A172 (cell line): ENCODE data around the gene MEGF11. TPM values are rescaled to one million over a fixed set of nuclear protein-coding genes. Genes with fewer than 3 reads are reported as not detected.

ENCODE experiments used
- DNase-seq: peaks from one replicate; pipeline ENCODE4 v3.0.0-alpha.2; 2015; ENCODE audit warnings: low spot score
- total RNA-seq: library from RNA; depleted of rRNA; stranded (reverse); fragments of >200 nt; shearing (Covaris generic); gene quantifications from 2 replicates; pipeline ENCODE4 v1.2.3, GENCODE V29; 2014; rRNA removed

MEGF11 gene
- 0.02 and 0.57 TPM in 2 replicates for total RNA-seq

DNA sequence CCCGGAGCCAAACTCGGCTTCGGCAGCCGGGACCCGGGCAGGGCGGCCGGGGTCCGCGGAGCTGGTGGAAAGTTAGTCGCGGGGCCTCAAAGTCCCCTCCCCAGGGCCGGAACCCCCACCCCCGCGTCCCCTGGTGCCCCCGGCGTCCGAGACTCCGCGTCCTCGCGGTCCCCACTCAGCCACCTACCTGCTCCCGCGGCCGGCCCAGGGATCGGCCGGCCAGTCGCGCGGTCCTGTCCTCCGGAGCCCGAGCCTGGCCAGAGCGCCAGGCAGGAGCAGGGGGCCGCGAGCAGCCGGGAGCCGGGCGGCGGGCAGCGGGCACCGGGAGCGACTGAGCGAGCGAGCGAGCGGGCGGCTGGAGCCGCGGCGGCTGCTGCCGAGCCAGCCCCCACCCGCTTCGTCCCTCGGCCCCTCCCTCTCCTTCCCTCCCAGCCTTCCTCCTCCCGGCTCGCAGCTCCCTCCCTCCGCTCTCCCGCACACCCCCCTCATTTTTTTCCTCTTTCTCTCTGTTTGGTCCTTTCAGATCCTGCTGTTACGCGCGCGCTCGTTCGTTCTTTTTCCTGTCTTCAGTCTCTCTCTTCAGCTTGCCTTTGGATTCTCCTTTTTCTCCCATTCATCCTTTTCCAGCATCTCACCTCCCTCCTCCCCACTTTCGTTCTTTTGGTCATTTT lies at the start of gene MEGF11:
MEGF11 (minus strand) TSS at position 333 of the 671 bp plus-strand sequence. CDS start 125,347 bp downstream, outside the sequence.
- peak; percentile 21 for DNase-seq

DNA sequence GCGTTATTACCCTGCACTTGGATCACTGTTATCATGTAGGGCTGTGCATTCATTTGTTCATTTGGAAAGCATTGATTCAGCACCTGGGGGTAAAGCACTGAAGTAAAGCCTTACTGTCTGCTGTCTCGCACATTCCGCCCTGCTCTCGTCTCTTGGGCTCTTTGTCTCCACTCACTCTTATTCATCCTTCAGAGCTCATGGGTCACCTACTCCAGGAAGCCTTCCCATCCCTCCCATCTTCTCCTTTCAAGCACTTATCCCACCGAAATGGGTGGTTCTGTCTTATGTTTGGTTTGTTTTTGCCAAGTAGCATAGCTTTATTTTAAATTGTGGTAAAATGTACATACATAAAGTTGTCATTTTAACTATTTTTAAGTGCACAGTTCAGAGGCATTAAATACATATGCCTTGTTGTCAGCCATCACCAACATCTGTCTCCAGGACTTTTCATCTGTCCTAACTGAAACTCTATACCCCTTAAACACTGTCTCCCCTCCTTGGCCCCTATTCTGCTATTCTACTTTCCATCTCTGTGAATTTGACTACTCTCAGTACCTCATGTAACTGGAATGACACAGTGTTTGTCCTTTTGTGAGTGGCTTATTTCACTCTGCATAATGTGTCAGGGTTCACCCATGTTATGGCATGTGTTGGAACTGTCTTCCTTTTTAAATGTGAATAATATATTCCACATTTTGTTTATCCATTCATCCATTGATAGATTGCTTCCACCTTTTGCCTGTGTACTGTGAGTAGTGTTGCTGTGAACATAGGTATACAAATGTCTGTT lies 49.1 kb upstream of the MEGF11 start:
- no peak for DNase-seq

DNA sequence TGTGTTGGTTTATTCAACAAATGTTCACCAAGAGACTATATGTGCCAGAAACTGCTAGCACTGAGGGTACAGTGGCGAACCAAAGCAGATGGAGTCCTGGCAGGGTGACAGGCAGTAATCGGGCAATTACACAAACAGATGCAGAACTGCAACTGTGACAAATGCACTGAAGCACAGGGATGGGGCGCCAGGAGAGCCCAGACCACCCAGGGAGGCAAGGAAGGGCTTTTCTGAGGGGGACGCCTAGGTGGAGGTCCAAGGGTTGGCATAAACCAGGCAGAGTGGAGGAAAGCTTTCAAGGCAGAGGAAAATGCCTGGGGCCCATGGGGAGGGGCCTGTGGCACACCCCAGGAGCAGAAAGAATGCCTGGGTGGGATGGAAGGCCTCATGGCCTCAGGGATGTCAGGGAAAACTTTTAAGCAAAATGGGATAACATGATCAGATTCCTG lies 45.3 kb upstream of the MEGF11 start:
- DNase-seq = no peak

DNA sequence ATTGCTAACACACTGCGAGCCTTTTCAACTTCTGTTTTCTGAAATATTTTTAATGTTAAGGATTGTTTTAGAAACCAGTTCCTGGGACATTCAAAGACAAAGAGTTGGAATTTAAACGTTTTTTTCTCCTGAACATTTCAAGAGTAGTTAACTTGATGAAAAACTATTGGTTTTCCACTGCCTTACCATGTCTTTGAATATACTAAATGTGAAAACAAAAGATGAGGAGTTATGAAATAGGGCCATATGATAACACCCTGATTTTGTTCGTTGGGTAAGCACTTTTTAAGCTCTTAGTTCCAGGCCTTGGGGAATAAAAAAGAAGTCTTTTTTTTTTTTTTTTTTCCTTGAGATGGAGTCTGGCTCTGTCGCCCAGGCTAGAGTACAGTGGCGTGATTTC lies 42.6 kb upstream of the MEGF11 start:
- no peak for DNase-seq

DNA sequence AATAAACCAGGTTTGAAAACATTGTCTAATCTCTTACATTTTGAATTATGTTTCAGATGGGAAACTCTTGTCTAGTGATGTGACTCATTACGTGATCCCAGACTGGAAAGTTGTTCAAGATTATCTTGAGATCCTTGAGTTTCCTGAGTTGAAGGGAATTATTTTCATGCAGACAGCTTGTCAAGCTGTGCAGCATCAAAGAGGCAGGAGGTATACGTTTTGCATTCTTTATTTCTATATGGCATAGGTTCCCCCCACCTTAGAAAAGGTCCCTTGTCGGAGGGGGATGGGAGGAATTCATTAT lies 41.3 kb upstream of the MEGF11 start:
- no peak for DNase-seq

DNA sequence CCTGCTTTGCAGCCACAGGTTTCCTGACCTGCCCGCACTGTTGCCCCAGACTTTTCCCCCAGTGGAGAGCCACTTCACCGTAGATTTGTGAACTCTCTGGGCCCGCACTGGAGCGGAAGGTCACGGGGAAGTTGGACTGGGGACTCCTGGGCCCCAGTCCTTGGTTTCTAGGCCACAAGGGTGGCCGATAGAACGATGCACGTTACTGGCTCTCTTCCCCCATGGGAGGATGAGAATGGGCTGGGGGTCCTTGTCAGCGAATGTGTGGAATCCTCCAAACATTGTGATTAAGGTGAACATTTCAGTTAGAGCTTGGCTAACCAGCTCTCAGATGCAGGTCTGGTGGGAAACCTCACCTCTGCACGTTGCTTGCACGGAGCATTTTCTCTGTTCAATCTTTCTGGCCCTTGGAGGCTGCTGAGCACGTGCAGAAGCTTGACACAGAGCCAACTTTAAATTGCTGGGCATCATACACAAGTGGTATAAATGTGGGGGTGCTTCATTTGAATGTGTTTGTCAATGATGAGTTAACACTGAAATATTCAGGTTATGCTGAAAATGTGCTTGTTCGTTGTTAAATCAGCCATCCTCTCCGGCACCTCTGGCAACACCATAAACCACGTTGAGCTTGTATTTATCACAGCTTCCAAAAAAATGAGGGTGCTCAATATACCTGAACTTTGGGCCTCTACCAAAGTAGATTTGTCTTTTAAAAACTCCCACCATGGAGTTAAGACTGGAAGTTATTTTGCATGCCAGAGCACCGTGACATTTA lies 40.8 kb upstream of the MEGF11 start:
- DNase-seq = peak; percentile 85

DNA sequence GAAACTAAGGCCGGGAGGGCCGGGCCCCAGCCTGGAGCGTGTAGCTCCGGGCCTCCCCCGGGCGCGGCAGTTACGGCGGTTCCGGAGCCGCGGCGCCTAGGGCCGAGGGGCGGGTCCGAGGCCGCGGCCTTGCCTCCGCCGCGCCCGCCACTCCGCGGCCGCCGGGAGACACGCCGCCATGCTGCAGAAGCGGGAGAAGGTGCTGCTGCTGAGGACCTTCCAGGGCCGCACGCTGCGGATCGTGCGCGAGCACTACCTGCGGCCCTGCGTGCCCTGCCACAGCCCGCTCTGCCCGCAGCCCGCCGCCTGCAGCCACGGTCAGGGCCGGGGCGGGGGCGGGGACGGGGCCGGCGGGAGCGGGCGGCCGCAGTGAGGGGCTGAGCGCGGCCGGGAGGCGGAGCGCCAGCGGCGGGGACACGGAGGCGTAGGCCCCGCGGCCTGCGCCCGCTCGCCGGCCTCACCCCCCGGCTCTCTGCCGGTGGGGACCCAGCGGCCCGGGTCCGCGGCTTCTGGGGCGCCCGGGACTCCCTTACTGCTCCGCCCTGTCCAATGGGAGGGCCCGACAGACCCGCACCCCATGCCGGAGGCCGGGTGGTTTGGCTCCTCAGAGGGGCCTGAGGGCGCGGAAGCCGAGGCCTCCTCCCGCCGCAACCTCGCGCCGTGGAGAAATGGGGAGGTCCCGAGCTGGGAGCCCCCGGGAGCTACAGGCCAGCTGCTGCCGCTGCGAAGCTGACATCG lies 40.0 kb upstream of the MEGF11 start, which contains the start of gene DIS3L:
DIS3L (plus strand) TSS at position 150 of the 738 bp plus-strand sequence; CDS start at position 179, 29 bp downstream.
- DNase-seq = peak; percentile 1

DNA sequence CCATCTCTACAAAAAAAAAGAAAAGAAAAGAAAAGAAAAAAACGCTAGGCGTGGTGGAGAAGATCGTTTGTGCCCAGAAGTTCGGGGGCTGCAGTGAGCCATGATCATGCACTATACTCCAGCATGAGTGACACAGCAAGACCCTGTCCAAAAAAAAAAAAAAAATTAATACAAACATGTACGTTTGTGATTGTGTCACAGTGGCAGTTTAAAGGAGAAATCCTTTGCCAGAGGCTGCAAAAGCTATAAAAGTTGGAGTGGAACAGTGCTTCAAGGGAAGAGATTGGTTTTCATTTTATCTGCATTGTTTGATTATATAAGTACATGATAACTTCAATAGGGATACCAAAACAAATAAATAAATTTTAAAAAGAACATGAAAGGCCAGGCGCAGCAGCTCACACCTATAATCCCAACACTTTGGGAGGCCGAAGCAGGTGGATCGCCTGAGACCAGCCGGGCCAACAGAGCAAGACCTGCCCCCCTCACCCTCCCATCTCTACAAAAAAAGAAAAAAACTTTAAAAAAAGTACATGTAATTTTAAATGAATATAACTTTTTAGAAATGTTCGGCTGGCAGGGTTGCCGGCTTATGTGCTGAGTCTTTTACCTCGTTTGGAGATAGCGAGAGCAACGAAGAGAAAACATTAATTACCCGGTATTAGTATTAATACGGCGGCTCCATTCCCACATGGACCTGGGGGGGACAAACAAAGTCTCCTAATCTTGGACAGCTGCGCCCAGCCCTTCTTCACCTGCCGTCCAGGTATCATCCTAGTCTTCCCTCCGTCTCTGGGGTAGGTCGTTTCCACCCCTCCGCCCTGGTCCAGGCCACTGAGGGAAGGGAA lies 39.2 kb upstream of the MEGF11 start:
- DNase-seq = no peak

DNA sequence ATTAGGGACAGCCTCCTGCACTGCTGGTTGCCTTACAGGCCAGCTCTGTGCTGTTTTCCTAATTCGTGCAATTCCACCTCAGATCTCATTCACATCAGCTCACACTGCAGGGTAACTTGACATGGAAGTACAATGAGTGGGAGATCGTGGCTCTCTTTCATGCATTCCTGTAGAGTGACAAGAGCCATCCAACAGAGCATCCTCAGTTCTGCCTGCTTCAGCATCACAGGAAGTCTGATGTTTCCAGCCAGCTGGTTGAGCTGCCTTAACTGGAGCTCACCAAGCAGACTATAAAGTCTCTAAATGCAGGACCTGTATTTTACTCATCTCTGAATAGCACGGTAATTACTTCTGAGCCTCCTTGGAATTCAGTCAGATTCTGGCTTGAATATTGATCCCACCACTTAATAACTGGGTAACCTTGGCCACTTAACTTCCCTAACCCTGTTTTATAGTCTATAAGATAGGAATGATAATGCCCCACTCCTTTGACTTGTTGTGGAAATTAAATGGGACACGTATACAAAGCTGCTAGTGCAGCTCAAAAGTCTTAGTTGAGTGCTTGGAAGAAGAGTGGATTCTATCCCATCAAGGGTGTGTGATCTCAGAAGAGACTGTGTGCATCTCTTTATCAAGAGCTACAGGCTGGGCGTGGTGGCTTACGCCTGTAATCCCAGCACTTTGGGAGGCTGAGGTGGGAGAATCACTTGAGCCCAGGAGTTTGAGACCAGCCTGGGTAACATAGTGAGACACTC lies 38.4 kb upstream of the MEGF11 start:
- no peak for DNase-seq

DNA sequence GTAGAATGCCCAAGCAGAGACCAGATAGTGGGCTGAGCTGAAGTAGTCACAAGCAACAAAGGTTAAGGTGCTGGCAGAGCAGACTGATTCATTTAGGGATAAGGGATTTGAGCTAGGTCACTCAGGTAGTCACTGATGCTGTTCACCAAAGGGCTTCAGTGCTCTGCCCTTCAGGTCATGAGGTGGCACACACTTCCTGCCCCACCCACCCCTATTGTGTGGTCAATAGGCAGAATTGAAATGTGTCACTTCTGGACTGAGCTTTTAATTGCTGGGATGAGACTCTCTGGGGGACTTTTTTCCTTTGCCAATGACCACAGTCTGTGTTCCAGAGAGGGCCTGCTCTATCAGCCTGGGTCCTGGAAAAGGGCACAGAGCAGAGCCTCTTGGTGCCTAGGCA lies 37.0 kb upstream of the MEGF11 start:
- peak; percentile 3 for DNase-seq

DNA sequence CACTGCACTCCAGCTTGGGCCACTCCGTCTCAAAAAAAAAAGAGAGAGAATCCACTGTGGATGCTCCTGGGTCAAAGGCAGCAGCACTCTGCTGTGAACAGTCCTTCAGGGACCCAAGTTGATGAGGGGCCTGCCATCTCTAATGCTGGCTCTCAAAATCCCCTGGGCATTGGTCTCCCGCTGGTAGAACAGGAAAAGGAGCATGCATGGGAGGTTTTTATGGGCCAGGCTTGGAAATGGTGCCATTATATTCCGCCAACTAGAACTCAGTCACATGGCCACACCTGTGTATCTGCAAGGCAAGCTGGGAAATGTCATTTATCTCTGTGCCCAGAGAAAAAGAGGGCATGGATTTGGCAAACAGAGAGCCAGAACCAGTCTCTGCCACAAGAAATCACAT lies 36.5 kb upstream of the MEGF11 start:
- no peak for DNase-seq

DNA sequence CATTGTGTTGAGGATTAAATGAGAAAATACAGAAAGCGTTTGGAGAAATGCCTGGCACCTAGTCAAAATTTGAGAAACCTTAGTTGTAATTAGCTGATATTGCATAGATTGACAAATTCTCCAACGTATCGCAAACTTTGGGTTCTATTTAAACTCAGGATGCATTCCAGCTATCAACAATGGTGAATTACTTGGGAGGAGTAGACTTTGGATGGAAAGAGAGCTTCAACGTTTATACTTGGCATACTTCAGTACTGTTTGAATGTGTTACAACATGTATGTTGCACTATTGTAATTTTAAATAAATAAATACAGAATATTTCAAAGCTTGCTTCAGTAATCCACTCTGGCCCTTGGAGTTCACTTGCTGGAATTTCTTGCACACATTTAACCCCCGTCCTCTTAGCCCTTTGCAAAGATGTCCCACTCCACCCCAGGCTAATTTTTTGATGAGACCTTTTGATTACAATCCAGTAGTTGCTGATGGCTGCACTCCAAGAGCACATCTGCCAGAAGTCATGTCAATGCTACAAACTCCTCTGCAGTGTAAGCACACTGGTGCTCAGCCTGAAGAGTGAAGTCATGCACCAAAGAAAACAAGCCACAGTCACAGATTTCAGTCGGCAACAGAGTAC lies 35.1 kb upstream of the MEGF11 start:
- DNase-seq = no peak

DNA sequence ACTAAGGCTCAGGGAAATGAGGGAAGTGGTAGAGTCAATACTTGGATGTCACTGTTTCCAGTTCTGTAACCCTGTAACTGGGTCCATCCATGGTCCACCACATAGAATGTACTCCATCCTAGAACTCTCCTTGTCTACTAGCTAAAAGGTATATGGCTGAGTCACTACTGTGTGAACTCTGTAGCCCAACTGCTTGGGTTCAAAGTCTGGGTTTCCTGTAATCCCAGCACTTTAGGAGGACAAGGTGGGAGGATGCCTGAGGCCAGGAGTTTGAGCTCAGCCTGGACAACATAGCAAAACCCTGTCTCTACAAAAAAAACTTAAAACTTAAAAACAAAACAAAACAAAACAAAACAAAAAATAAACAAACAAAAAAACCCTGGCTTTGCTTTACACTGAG lies 34.5 kb upstream of the MEGF11 start:
- DNase-seq = no peak

DNA sequence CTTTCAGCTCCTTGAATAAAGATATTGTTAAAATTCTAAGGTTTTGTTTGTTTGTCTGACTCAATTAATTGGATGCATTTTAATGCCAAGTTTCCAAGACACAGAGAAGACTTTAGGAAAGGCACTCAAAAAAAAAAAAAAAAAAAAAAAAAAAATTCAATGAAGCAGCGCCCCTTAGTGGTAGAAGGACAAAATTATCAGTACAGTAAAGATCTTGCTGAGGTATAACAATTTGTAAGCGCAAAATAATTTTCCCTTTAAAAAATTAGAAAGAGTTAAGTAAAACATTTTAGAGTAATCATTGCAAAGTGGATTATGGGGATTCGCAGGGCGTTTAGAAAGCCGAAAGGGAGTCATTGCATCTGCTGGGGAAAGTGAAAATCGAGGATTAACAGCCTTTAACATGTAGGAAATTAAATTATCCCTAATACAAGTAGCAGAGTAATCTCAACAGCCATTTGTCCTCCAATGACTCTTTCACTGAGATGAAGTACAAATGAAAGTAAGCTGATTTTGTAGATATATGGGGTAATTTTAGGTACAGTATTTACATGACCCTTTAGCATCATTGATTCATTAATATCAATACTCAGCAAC lies 34.0 kb upstream of the MEGF11 start:
- peak; percentile 10 for DNase-seq

DNA sequence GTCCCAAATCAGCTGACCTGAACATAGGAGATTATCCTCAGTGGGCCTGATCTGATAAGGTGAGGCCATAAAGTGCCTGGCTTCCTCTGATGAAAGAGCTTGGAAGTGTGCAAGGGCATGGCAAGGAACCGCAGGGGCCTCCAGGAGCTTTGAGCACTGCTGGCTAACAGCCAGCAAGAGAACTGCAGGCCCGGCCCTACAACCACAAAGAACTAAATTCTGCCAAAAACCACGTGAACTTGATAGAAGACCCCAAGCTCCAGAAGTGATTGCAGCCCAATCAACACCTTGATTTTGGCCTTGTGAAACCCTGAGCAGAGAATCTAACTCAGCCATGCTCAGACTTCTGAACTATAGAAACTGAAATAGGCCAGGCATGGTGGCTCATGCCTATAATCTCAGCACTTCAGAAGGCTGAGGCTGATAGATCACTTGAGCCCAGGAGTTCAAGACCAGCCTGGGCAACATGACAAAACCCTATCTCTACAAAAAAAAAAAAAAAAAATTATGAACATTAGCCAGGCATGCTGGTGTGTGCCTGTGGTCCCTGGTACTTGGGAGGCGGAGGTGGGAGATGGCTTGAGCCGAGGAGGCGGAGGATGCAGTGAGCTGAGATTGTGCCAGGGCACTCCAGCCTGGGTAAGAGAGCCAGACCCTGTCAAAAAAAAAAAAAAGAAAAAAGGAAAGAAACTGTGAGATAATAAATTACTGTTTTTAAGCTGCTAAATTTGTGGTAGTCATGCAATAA lies 32.2 kb upstream of the MEGF11 start:
- no peak for DNase-seq

DNA sequence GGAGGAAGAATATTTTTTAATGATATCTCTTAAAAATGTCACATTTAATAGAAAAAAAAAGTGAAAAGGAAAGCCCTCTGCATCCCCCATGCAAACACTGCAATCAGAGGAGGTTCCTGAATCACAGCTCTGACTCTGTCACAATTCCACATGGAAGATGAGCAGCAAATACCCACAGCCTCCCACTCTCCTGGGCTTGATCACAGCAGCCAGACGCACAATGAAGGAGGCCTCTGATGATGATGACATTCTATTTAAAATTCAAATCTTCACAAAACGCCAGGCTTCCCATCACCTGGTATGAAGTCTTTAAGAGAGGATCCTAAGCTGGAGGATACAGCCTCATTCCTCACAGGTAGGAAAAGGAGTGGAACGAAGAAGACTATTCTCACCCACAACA lies 30.7 kb upstream of the MEGF11 start:
- DNase-seq = no peak

DNA sequence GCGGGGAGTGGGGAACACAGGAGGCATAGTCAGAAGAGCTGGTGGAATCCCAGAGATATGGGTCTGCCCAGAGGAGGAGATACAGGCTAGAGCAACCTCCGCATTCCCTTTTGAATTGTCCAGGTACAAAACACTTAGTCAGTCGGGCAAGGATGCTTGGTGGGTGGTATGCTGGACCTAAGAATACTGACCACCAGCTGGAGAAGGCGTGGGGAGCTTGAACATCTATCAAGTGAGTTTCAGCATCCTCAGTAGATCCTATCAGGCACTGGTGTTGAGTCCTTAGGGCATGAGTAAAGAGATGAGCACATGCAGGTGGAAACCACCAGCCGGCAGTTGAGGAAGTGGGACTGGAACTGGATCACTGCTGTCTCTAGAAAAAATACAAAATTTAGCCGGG lies 25.1 kb upstream of the MEGF11 start:
- no peak for DNase-seq

DNA sequence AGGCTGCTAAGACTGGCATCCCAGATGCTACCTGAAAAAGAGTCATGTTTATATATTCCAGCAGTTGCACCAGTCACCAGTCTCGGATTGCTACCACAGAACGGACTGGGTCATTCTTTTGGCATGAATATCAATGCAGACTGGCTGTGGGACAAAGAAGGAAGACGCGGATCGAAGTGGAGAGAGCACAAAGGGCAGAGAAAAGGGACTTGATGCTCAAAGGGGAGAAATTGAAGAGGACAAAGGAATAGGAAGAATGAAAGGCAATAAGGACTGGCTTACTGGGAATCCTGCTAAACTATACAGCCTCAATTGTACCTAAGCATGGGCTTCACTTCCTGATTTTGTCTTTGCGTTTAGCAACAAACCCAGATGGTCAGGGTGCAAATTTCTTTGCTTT lies 24.5 kb upstream of the MEGF11 start:
- no peak for DNase-seq
